Stimulated activated CD4-positive, alpha-beta T cell treated with anti-CD3 and anti-CD28 coated beads, Interleukin-1b, Interleukin-23, amount 100 ng/mL, for 24 hours (primary cell): ENCODE measurements around the gene AP2S1.
A peak's percentile ranks its signal among the peaks of the same experiment; 100 is the strongest.
"Not testable (repeated sequence)": the region's sequence is repeated elsewhere in the genome, so short reads cannot be mapped to it uniquely, and the experiment has no call there.

Experiments
- DNase-seq, 4 experiments: peaks; one replicate each; pipeline ENCODE4 v3.0.0-alpha.2; 2020; ENCODE audit warnings: low read depth in 4 of 4, low spot score in 1 of 4

Gene AP2S1

DNA sequence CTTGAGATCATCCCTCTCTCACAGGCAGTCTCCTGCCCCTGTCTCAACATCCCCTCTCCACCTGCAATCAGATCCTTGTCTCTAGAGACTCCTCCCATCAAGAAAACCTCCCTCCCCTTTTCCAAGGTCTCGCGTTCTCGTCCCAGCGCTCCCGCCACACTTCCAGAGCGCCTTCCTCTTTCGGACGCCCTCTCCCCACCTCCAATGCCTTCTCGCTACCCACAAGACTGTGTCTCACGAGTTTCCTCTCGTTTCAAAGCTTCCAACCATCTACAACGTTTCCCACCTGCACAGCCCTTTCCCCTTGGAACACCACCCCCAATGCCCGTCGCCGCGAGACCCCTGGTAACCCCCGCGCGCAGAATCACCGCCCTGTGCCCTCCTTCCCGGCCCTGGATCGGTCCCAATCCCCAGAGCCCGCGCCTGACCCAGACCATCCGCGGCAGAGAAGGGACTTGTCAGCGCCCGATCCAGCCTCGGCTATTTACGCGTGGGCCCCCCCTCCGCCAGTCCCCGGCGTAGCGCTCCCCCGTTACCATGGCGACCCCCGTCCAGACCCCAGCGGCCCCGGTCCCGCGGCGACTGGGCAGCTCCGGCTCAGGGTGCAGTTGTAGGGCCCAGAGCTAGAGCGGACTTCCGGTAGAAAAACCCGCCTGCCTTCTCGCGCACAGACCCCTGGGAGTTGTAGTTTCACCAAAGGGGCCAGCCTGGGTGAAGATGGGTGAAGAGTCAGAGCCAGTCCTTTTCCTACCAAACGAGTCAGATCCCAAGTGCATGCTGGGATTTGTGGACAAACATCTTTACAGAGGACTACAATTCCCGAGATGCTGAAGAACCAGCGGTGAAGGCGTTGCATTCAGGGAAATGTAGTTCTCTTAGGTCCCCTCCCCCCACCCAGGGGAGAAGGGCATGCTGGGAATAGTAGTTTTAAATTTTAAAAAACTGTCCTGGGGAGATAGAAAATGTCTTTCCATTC is at the start of gene AP2S1:
Gene AP2S1, minus strand, starts transcription at position 619 of the 976 bp plus-strand sequence. Its CDS starts 80 bp downstream, at position 539.
- peak; percentile 75 to 87 (median 86) for DNase-seq

GRCh38 chr19:46900341-46900740 is 49.7 kb upstream of the AP2S1 start:
- no peak for DNase-seq

DNA sequence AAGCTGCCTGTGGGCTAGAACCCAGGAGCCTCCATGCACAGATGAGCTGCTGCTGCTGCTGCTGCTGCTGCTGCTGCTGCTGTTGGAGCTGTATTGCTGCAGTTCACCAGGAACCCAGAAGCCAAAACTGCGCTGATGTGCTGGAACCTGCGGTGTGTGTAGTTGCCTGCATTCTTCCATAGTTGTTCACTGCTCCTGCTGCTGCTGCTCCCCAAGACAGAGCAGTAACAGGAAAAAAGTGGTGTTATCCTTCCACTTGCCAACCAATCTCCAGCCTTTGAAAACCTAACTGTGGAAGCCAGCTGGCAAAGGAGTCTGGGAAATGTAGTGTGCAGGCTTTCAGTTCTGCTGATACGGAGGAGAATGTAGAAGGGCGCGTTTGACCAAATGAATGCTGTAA is 48.1 kb upstream of the AP2S1 start:
- DNase-seq, result no peak

GRCh38 chr19:46896076-46896794 is 45.6 kb upstream of the AP2S1 start:
- no peak for DNase-seq

GRCh38 chr19:46892252-46893179 is 41.9 kb upstream of the AP2S1 start:
- DNase-seq, result no peak

- DNase-seq, result no peak
Measured at GRCh38 chr19:46890423-46891170, 40.0 kb upstream of the AP2S1 start.

GRCh38 chr19:46887240-46887782 is 36.7 kb upstream of the AP2S1 start:
- no peak for DNase-seq

DNA sequence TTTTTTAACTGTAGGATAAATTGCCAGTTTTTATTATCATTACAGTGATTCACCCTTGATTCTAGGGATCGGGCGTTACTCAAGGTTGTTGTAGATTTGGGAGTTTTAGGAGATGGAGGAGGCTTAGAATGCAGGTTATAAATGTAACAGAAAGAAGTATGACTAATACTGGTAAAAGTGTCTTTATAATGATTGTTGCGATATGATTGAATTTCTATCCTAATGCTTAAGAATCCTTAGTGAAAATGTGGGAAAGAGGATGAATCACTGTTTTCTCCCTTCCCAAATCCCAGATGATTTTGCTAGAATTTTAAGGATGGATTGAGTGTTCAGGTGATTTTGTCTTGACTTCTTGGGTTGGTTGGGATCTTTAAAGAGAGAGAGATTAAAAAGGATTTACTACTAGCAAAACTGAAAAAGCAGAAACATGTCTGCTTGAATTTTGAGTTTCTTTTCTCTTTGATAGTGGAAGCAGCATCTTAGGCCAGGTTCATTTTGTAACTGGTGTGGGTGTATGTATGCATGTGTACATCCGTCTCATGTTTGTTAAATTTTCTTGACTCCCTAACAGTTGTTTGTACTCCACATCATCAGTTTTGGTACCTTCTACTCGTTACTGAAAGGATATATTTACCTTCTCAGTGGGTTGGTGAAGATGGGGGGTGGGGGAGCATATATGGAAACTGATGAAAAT is 36.0 kb upstream of the AP2S1 start:
- no peak for DNase-seq

DNA sequence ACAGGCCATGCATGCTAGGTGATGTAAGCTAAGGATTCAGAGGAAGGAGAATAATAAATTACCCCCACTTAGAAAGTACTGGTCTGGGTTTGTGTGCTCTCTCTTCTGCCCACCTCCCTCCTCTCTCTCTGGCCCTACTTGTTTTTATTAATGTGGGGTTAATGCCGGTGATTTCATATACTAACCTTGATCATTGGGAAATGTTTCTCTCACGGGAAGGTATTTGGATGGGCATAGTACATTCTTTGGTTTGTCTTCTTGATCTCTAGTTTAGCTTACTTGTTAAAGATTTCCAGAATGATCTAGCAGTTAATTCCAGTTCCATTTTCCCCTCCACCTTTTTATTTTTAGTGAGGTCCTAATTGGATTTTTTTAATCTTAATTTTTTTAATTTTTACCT is 34.8 kb upstream of the AP2S1 start:
- DNase-seq, result no peak

- DNase-seq, result not testable (repeated sequence)
Measured at GRCh38 chr19:46882751-46883150, 32.1 kb upstream of the AP2S1 start.

DNA sequence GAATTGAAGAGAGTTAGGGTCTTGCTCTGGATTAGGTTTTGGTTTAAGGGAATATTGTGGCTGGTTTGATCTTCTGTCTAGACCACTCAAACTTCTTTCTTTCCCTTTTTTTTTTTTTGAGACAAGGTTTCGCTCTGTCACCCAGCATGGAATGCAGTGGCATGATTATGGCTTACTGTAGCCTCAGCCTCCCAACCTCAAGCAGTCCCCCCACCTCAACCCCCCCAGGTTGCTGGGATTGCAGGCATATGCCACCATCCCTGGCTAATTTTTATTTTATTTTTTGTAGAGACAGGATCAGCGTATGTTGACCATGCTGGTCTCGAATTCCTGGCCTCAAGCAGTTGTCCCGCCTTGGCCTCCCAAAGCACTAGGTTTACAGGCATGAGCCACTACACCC is 31.4 kb upstream of the AP2S1 start:
- no peak for DNase-seq

GRCh38 chr19:46881092-46881491 is 30.4 kb upstream of the AP2S1 start:
- no peak for DNase-seq

- DNase-seq, result no peak
Measured at GRCh38 chr19:46880431-46880830, 29.8 kb upstream of the AP2S1 start.

DNA sequence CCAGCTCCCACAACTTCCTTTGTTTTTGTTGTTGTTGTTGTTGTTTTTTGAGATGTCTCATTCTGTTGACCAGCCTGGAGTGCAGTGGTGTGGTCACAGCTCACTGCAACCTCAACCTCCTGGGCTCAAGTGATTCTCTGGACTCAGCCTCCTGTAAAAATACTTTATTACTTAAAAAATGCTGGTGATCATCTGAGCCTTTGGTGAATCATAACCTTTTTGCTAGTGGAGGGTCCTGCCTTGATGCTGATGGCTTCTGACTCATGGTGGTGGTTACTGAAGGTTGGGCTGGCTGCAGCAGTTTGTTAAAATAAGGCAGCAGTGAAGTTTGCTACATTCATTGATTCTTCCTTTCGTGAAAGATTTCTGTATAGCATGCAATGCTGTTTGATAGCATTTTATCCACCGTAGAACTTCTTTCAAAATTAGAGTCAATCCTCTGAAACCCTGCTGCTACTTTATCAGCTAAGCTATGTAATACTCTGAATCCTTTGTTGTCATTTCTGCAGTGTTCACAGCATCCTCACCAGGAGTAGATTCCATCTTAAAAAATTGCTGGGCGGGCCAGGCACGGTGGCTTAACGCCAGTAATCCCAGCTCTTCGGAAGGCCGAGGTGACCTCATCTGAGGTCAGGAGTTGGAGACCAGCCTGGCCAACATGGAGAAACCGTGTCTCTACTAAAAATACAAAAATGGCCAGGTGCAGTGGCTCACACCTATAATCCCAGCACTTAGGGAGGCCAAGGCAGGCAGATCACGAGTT is 28.1 kb upstream of the AP2S1 start:
- DNase-seq, result no peak

GRCh38 chr19:46875657-46876056 is 25.0 kb upstream of the AP2S1 start:
- no peak for DNase-seq

GRCh38 chr19:46875234-46875633 is 24.6 kb upstream of the AP2S1 start:
- DNase-seq, result no peak

DNA sequence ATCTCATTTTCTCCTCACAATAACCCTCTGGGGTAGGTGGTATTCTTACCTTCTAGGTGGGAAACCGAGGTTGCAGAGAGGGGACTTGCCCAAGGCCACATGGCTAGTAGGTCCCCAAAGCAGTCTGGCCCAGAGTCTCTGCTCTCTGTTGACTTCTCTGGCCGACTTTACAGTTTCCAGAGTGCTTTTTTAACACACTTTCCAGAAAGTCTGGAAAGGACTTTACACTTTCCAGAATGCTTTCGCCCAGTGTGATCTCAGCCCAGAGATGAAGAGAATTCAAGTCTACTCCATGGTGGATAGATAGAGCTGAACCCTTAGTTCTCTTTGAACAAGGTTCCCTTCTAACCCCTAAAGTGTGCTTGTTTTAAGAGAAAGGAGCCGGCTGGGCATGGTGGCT is 22.3 kb upstream of the AP2S1 start:
- no peak for DNase-seq

DNA sequence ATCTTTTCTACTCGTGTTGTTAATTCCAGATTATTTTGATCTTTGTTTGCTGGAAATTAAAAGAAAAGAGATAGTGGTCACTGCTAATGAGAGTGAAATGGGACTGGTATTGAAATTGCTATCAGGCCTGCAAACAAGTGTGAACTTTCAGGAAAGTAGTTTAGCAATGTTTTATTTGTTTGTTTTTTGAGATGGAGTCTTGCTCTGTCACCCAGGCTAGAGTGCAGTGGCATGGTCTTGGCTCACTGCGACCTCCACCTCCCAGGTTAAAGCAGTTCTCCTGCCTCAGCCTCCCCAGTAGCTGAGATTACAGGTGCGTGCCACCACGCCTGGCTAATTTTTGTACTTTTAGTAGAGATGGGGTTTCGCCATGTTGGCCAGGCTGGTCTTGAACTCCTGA is 20.5 kb upstream of the AP2S1 start:
- DNase-seq, result not testable (repeated sequence)
